Breast epithelium (tissue), 4 donors: ENCODE results near the gene GULP1. TPM values are rescaled to one million over a fixed set of nuclear protein-coding genes. Genes with fewer than 3 reads are reported as not detected.

Source experiments
- DNase-seq, 2 donors: peaks; one replicate each; pipeline ENCODE4 v3.0.0-alpha.2; 2019; ENCODE audit warnings: low spot score in 2 of 2
- H3K27ac ChIP-seq, 2 donors: fragments of 200-600 bp; sonication (generic) in 1 of 2; one replicate each; pipeline ENCODE4 v1.5.1; 2016 to 2019; ENCODE audit warnings: mild to moderate bottlenecking in 1 of 2
- H3K27me3 ChIP-seq, 2 donors: fragments of 200-600 bp; sonication (generic) in 1 of 2; one replicate each; pipeline versions ENCODE4 v1.5.1 to v1.6.0; 2017 to 2019; ENCODE audit warnings: control low read depth in 1 of 2, mild to moderate bottlenecking in 1 of 2
- H3K36me3 ChIP-seq: fragments of 200-600 bp; one replicate; pipeline ENCODE4 v1.5.1; 2019
- H3K4me1 ChIP-seq, 2 donors: fragments of 200-600 bp; sonication (generic); one replicate each; pipeline ENCODE4 v1.5.1; 2016 to 2019; ENCODE audit warnings: control low read depth in 1 of 2
- H3K4me3 ChIP-seq, 3 donors: fragments of 200-600 bp; sonication (generic); 1 replicate in 2 of 3; 2 replicates in 1 of 3; pipeline ENCODE4 v1.5.1; 2016 to 2019; ENCODE audit warnings: mild to moderate bottlenecking in 3 of 3, moderate library complexity in 2 of 3
- H3K9me3 ChIP-seq, 2 donors: fragments of 200-600 bp; sonication (generic) in 1 of 2; one replicate each; pipeline ENCODE4 v1.5.1; 2016 to 2019; ENCODE audit warnings: control low read depth in 1 of 2
- CTCF ChIP-seq, 3 donors: fragments of 450-650 bp; IDR thresholded peaks; one replicate each; pipeline ENCODE4 v1.5.1; 2016 to 2017; ENCODE audit warnings: antibody characterized with exemption in 3 of 3, mild to moderate bottlenecking in 3 of 3, moderate library complexity in 3 of 3
- POLR2A ChIP-seq: fragments of 450-650 bp; IDR thresholded peaks from one replicate; pipeline ENCODE4 v1.6.1; 2016; ENCODE audit warnings: antibody characterized with exemption, mild to moderate bottlenecking, moderate library complexity
- POLR2AphosphoS5 ChIP-seq, 3 donors: sonication (generic); formaldehyde crosslinking; IDR thresholded peaks; one replicate each; pipeline ENCODE4 v1.6.1; 2017; ENCODE audit warnings: antibody characterized with exemption in 3 of 3
- intact Hi-C: fragments of 100-400 bp; cut with DNase I; formaldehyde crosslinking; loops from one replicate; pipeline ENCODE4 v1.15.1; 2023; ENCODE audit warnings: low total_unique reads
- total RNA-seq, 3 donors: library from RNA; depleted of rRNA; stranded (reverse); fragments of >200 nt; gene quantifications; one replicate each; pipeline ENCODE4 v1.1.0, GENCODE V29; 2016

The GULP1 gene
- total RNA-seq = 10 to 100 TPM; 16.5 to 47.9 (median 43.8) TPM

- Histone ChIP-seq H3K9me3 (no peaks in the 10 kb centered on the region), H3K4me1 (no peaks in the 10 kb centered on the region), H3K4me3 (peak within 1 kb of the TSS; percentile 75 to 83 (median 77)), H3K27me3 (no peaks in the 10 kb centered on the region), H3K36me3 (no peaks in the 10 kb centered on the region), H3K27ac (peak within 1 kb of the TSS; percentile 95 to 97)
- peak; percentile 44 to 71 for DNase-seq
- TF ChIP-seq POLR2AphosphoS5 (IDR thresholded peaks at IDR 0.05) (peak in 1 of 3 donors; percentile 36), POLR2A (no peak), CTCF (IDR thresholded peaks at IDR 0.05) (peak; percentile 19 to 63 (median 53))
- intact Hi-C loops = no loop called here
Observed at GRCh38 chr2:188291617-188292347, at the start of gene GULP1. Gene GULP1, plus strand, starts transcription at chr2:188291874. Its CDS starts 185,829 bp downstream, at chr2:188477703.

GRCh38 chr2:188243381-188243780, 48.3 kb upstream of the GULP1 start:
- no peak for DNase-seq
- Histone ChIP-seq H3K4me3 (no peak overlapping the region), H3K27me3 (no peaks in the 10 kb centered on the region), H3K36me3 (no peaks in the 10 kb centered on the region), H3K4me1 (no peaks in the 10 kb centered on the region), H3K9me3 (peaks cover 0 to 4% of the 10 kb centered on the region in 2 donors), H3K27ac (no peak overlapping the region)
- TF ChIP-seq POLR2AphosphoS5 (IDR thresholded peaks at IDR 0.05) (no peak), CTCF (IDR thresholded peaks at IDR 0.05) (no peak), POLR2A (no peak)
- intact Hi-C loops = no loop called here

GRCh38 chr2:188244383-188244782, 47.3 kb upstream of the GULP1 start:
- H3K36me3 ChIP-seq = no peaks in the 10 kb centered on the region
- no peaks in the 10 kb centered on the region for H3K9me3 ChIP-seq
- no peaks in the 10 kb centered on the region for H3K4me1 ChIP-seq
- intact Hi-C loops = no loop called here
- no peak for DNase-seq
- no peak overlapping the region for H3K4me3 ChIP-seq
- TF ChIP-seq POLR2AphosphoS5 (IDR thresholded peaks at IDR 0.05) = no peak
- TF ChIP-seq POLR2A = no peak
- TF ChIP-seq CTCF (IDR thresholded peaks at IDR 0.05) = no peak
- no peak overlapping the region for H3K27ac ChIP-seq
- H3K27me3 ChIP-seq = no peaks in the 10 kb centered on the region

- TF ChIP-seq POLR2A (no peak), CTCF (IDR thresholded peaks at IDR 0.05) (no peak), POLR2AphosphoS5 (IDR thresholded peaks at IDR 0.05) (no peak)
- Histone ChIP-seq H3K4me3 (no peak overlapping the region), H3K27ac (no peak overlapping the region), H3K27me3 (no peaks in the 10 kb centered on the region), H3K36me3 (no peaks in the 10 kb centered on the region), H3K4me1 (no peaks in the 10 kb centered on the region), H3K9me3 (no peaks in the 10 kb centered on the region)
- DNase-seq = no peak
- intact Hi-C loops = no loop called here
Observed at GRCh38 chr2:188245230-188245629, 46.4 kb upstream of the GULP1 start.

GRCh38 chr2:188248513-188248912, 43.2 kb upstream of the GULP1 start:
- H3K4me3 ChIP-seq = no peak overlapping the region
- H3K36me3 ChIP-seq = no peaks in the 10 kb centered on the region
- TF ChIP-seq CTCF (IDR thresholded peaks at IDR 0.05) (no peak), POLR2AphosphoS5 (IDR thresholded peaks at IDR 0.05) (no peak), POLR2A (no peak)
- H3K9me3 ChIP-seq = no peaks in the 10 kb centered on the region
- intact Hi-C loops = no loop called here
- H3K4me1 ChIP-seq = no peaks in the 10 kb centered on the region
- no peaks in the 10 kb centered on the region for H3K27me3 ChIP-seq
- no peak for DNase-seq
- no peak overlapping the region for H3K27ac ChIP-seq
